ENCODE results near the gene ACAP2. TPM values are rescaled to one million over a fixed set of nuclear protein-coding genes. Genes with fewer than 3 reads are reported as not detected.
A peak's percentile ranks its signal among the peaks of the same experiment; 100 is the strongest.

ACAP2 gene
- total and polyA plus RNA-seq, 4 donors, result 4.5 to 28.5 (median 23.3) TPM

GRCh38 chr3:195241592-195242355 is 201.0 kb downstream of the ACAP2 start (continued):
- TF ChIP-seq CTCF (IDR thresholded peaks at IDR 0.05; ENCODE audit: low read depth, low read length, missing input control) (no peak), GABPA (IDR thresholded peaks at IDR 0.05 in 1 of 2, conservative IDR thresholded peaks at IDR 0.05 in 1 of 2) (no peak), HNF4A (conservative IDR thresholded peaks at IDR 0.05) (no peak), JUND (IDR thresholded peaks at IDR 0.05) (no peak)

- Histone ChIP-seq H3K27ac (ENCODE audit: low read depth in 1 of 2, low read length in 2 of 2) (no peak overlapping the region), H3K36me3 (ENCODE audit: control insufficient read depth in 4 of 4, insufficient read depth in 3 of 4, low read depth in 1 of 4, low read length in 3 of 4) (peaks cover 0 to 3% (median 0%) of the 10 kb centered on the region in 4 donors), H3K4me1 (ENCODE audit: control insufficient read depth in 4 of 4, insufficient read depth in 4 of 4, low read length in 3 of 4) (no peaks in the 10 kb centered on the region), H3K9ac (ENCODE audit: low read depth in 1 of 2, low read length in 2 of 2) (no peak overlapping the region), H3K27me3 (ENCODE audit: control insufficient read depth in 4 of 4, insufficient read depth in 4 of 4, low read length in 3 of 4) (no peaks in the 10 kb centered on the region), H3K4me3 (ENCODE audit: low read depth in 1 of 3, low read length in 3 of 3) (no peak overlapping the region), H3K9me3 (ENCODE audit: control insufficient read depth in 4 of 4, low read length in 3 of 4) (peaks cover 2 to 12% (median 7%) of the 10 kb centered on the region in 4 donors)
- DNase-seq (ENCODE audit: low spot score), result peak; percentile 27
- WGBS, result 92% methylated on average over 6 of the region's 6 CpGs
- TF ChIP-seq REST (IDR thresholded peaks at IDR 0.05) (no peak), MAX (IDR thresholded peaks at IDR 0.05) (no peak), FOXA1 (IDR thresholded peaks at IDR 0.05) (no peak), HNF4G (IDR thresholded peaks at IDR 0.05) (no peak), ATF3 (IDR thresholded peaks at IDR 0.05) (no peak), GABPA (IDR thresholded peaks at IDR 0.05 in 1 of 2, conservative IDR thresholded peaks at IDR 0.05 in 1 of 2) (no peak), CTCF (IDR thresholded peaks at IDR 0.05; ENCODE audit: low read depth, low read length, missing input control) (no peak), NR2F2 (IDR thresholded peaks at IDR 0.05) (no peak), ZBTB33 (IDR thresholded peaks at IDR 0.05) (no peak), RXRA (IDR thresholded peaks at IDR 0.05) (no peak), TAF1 (conservative IDR thresholded peaks at IDR 0.05) (no peak), YY1 (IDR thresholded peaks at IDR 0.05) (no peak), EGR1 (IDR thresholded peaks at IDR 0.05; ENCODE audit: low read depth in 2 of 2) (no peak), FOXA2 (IDR thresholded peaks at IDR 0.05) (no peak), JUND (IDR thresholded peaks at IDR 0.05) (no peak), RAD21 (IDR thresholded peaks at IDR 0.05) (no peak), SP1 (IDR thresholded peaks at IDR 0.05) (no peak)
These were observed 201.9 kb downstream of the ACAP2 start for GRCh38 chr3:195240939-195241338.

Measured in liver (tissue), 9 donors.